Fibroblast of lung (primary cell): ENCODE measurements around the gene FBXO38. TPM values are rescaled to one million over a fixed set of nuclear protein-coding genes. Genes with fewer than 3 reads are reported as not detected.

Experiments
- DNase-seq, 2 donors: peaks; one replicate each; pipeline versions ENCODE4 v3.0.0 to v3.0.0-alpha.2; 2010; ENCODE audit warnings: low read depth in 2 of 2
- H2AFZ ChIP-seq: 2 replicates; pipeline ENCODE4 v1.5.1; 2012; ENCODE audit warnings: low read length, control low read depth, inconsistent platforms
- H3K27ac ChIP-seq: 2 replicates; pipeline ENCODE4 v1.5.1; 2011; ENCODE audit warnings: low read length, control low read depth; ENCODE audit not compliant: insufficient read depth
- H3K27me3 ChIP-seq: 2 replicates; pipeline ENCODE4 v1.5.1; 2011; ENCODE audit warnings: mild to moderate bottlenecking, low read length; ENCODE audit not compliant: control insufficient read depth, insufficient read depth
- H3K36me3 ChIP-seq: 2 replicates; pipeline ENCODE4 v1.5.1; 2011; ENCODE audit warnings: low read length; ENCODE audit not compliant: control insufficient read depth, insufficient read depth
- H3K4me1 ChIP-seq: 2 replicates; pipeline ENCODE4 v1.5.1; 2011; ENCODE audit warnings: low read length; ENCODE audit not compliant: control insufficient read depth, insufficient read depth; ENCODE audit errors: extremely low read depth
- H3K4me2 ChIP-seq: 2 replicates; pipeline ENCODE4 v1.5.1; 2011; ENCODE audit warnings: low read length, control low read depth; ENCODE audit not compliant: insufficient read depth; ENCODE audit errors: extremely low read depth
- H3K4me3 ChIP-seq, 4 experiments: fragments of 200-600 bp in 1 of 4; sonication (generic) in 1 of 4; replicated peaks in 1 of 4; 2 replicates each; pipeline ENCODE4 v1.5.1; 2011 to 2016; ENCODE audit warnings: low read length in 4 of 4, low read depth in 3 of 4, mild to moderate bottlenecking in 3 of 4, control low read depth in 2 of 4, inconsistent platforms in 1 of 4, mixed read lengths in 1 of 4; ENCODE audit not compliant: insufficient read depth in 1 of 4; ENCODE audit errors: control extremely low read depth in 1 of 4
- H3K79me2 ChIP-seq: 2 replicates; pipeline ENCODE4 v1.5.1; 2012; ENCODE audit warnings: mild to moderate bottlenecking, low read length, inconsistent platforms; ENCODE audit not compliant: control insufficient read depth, insufficient read depth
- H3K9ac ChIP-seq: 2 replicates; pipeline ENCODE4 v1.5.1; 2011; ENCODE audit warnings: mild to moderate bottlenecking, low read length, control low read depth; ENCODE audit not compliant: insufficient read depth
- H3K9me3 ChIP-seq: 2 replicates; pipeline ENCODE4 v1.5.1; 2012; ENCODE audit warnings: low read depth, low read length; ENCODE audit not compliant: control insufficient read depth, insufficient read depth
- H4K20me1 ChIP-seq: 2 replicates; pipeline ENCODE4 v1.5.1; 2011; ENCODE audit warnings: low read length; ENCODE audit not compliant: control insufficient read depth, insufficient read depth; ENCODE audit errors: extremely low read depth
- CTCF ChIP-seq, 2 donors: IDR thresholded peaks in 1 of 2; conservative IDR thresholded peaks in 1 of 2; 1 replicate in 1 of 2; 2 replicates in 1 of 2; pipeline ENCODE4 v1.5.1; 2011 to 2012; ENCODE audit warnings: low read length in 2 of 2, control low read depth in 1 of 2, inconsistent platforms in 1 of 2, low read depth in 1 of 2, mild to moderate bottlenecking in 1 of 2
- EZH2 ChIP-seq: IDR thresholded peaks from 2 replicates; pipeline ENCODE4 v1.5.1; 2012; ENCODE audit warnings: low read length, control low read depth, mild to moderate bottlenecking; ENCODE audit errors: missing control alignments
- polyA plus RNA-seq, 2 donors: library from polyadenylated mRNA; depleted of rRNA in 1 of 2; stranded (reverse) in 1 of 2; unstranded in 1 of 2; fragments of >200 nt; gene quantifications; 2 replicates each; pipeline ENCODE4 v1.2.1, GENCODE V29; 2011 to 2012; ENCODE audit warnings: missing spikeins in 1 of 2
- total RNA-seq: library from RNA; depleted of rRNA; stranded (reverse); fragments of >200 nt; gene quantifications from 2 replicates; pipeline ENCODE4 v1.2.1, GENCODE V29; 2014

FBXO38 gene
- total and polyA plus RNA-seq, 2 donors (not counting 1 experiment from before 2014, with no cell fraction given), result 25.0 to 62.4 TPM

- Histone ChIP-seq H3K27ac (no peak overlapping the region), H4K20me1 (no peaks in the 10 kb centered on the region), H3K9ac (no peak overlapping the region), H3K4me1 (no peaks in the 10 kb centered on the region), H2AFZ (peak overlapping the region; percentile 58), H3K4me3 (peak overlapping the region in 1 of 4 experiments; percentile 34), H3K79me2 (no peaks in the 10 kb centered on the region), H3K4me2 (peak overlapping the region; percentile 13), H3K36me3 (no peaks in the 10 kb centered on the region), H3K27me3 (peaks cover 2% of the 10 kb centered on the region), H3K9me3 (no peaks in the 10 kb centered on the region)
- TF ChIP-seq EZH2, result peak; percentile 32
- TF ChIP-seq CTCF (conservative IDR thresholded peaks at IDR 0.05 in 1 of 2, IDR thresholded peaks at IDR 0.05 in 1 of 2; ENCODE audit: low read depth in 1 of 2, low read length in 2 of 2), result peak; percentile 53 to 77
- DNase-seq, result peak; percentile 23 to 40
These were observed 99.1 kb downstream of the FBXO38 start for GRCh38 chr5:148482697-148483462.

- Histone ChIP-seq H2AFZ (no peak overlapping the region), H3K9ac (no peak overlapping the region)
- TF ChIP-seq CTCF (conservative IDR thresholded peaks at IDR 0.05 in 1 of 2, IDR thresholded peaks at IDR 0.05 in 1 of 2; ENCODE audit: low read depth in 1 of 2, low read length in 2 of 2) (no peak), EZH2 (no peak)
These were observed 100.0 kb downstream of the FBXO38 start for GRCh38 chr5:148483750-148484149.

GRCh38 chr5:148484651-148485050, 100.9 kb downstream of the FBXO38 start:
- no peak overlapping the region for H2AFZ ChIP-seq
- no peaks in the 10 kb centered on the region for H3K36me3 ChIP-seq
- peaks cover 2% of the 10 kb centered on the region for H3K27me3 ChIP-seq
- H3K4me1 ChIP-seq, result no peaks in the 10 kb centered on the region
- no peak overlapping the region for H3K4me2 ChIP-seq
- DNase-seq, result no peak
- no peak overlapping the region for H3K9ac ChIP-seq
- H3K27ac ChIP-seq, result no peak overlapping the region
- no peaks in the 10 kb centered on the region for H3K9me3 ChIP-seq
- H3K4me3 ChIP-seq, result no peak overlapping the region
- no peaks in the 10 kb centered on the region for H4K20me1 ChIP-seq
- no peaks in the 10 kb centered on the region for H3K79me2 ChIP-seq
- no peak for TF ChIP-seq EZH2
- no peak for TF ChIP-seq CTCF (conservative IDR thresholded peaks at IDR 0.05 in 1 of 2, IDR thresholded peaks at IDR 0.05 in 1 of 2; ENCODE audit: low read depth in 1 of 2, low read length in 2 of 2)

More at GRCh38 chr5:148483750-148484149, 100.0 kb downstream of the FBXO38 start:
- Histone ChIP-seq H3K27me3 (peaks cover 2% of the 10 kb centered on the region), H3K4me1 (no peaks in the 10 kb centered on the region), H3K36me3 (no peaks in the 10 kb centered on the region), H3K4me2 (no peak overlapping the region), H4K20me1 (no peaks in the 10 kb centered on the region), H3K79me2 (no peaks in the 10 kb centered on the region), H3K4me3 (no peak overlapping the region), H3K27ac (no peak overlapping the region), H3K9me3 (no peaks in the 10 kb centered on the region)
- no peak for DNase-seq
